ENCODE measurements around the gene BNC2. TPM values are rescaled to one million over a fixed set of nuclear protein-coding genes. Genes with fewer than 3 reads are reported as not detected.

The BNC2 gene
- total and polyA plus RNA-seq, 2 experiments from 2014 or later, result 13.8 to 18.5 TPM

- H4K20me1 ChIP-seq (ENCODE audit: insufficient read depth), result no peaks in the 10 kb centered on the region
- DNase-seq, result no peak
- H3F3A ChIP-seq (ENCODE audit: insufficient read depth), result peaks cover 43% of the 10 kb centered on the region
- WGBS, 2 experiments (ENCODE audit: low coverage in 1 of 2, low lambda C conversion rate in 2 of 2, missing lambda C conversion rate in 2 of 2), result 96 to 98% methylated on average over 3 of the region's 3 CpGs
- H2AFZ ChIP-seq, result no peak overlapping the region
- H3K9me3 ChIP-seq (ENCODE audit: low read depth), result no peaks in the 10 kb centered on the region
- no peak overlapping the region for H3K9ac ChIP-seq
- H3K4me1 ChIP-seq (ENCODE audit: insufficient read depth), result peaks cover 33% of the 10 kb centered on the region
- H3K4me3 ChIP-seq, result no peak overlapping the region
- H3K27me3 ChIP-seq (replicated peaks; ENCODE audit: insufficient read depth), result no peaks in the 10 kb centered on the region
- H3K79me2 ChIP-seq (ENCODE audit: insufficient read depth), result peaks cover 68% of the 10 kb centered on the region
- no peak overlapping the region for H3K4me2 ChIP-seq (ENCODE audit: unreplicated experiment)
- H3K27ac ChIP-seq, result no peak overlapping the region
- H3K36me3 ChIP-seq (ENCODE audit: low read depth), result no peaks in the 10 kb centered on the region
- no peak for TF ChIP-seq EZH2 (IDR thresholded peaks at IDR 0.05; ENCODE audit: insufficient read depth, poor library complexity, severe bottlenecking)
- TF ChIP-seq EZH2phosphoT487 (IDR thresholded peaks at IDR 0.05; ENCODE audit: insufficient read depth, low read depth), result no peak
- no peaks in the 10 kb centered on the region for H3K9me2 ChIP-seq (ENCODE audit: insufficient read depth)
- in situ Hi-C loops (cut with MboI), result no loop called here
Observed at GRCh38 chr9:16622541-16622940, 247.9 kb downstream of the BNC2 start.

- Histone ChIP-seq H4K20me1 (ENCODE audit: insufficient read depth) (no peaks in the 10 kb centered on the region), H3K4me2 (ENCODE audit: unreplicated experiment) (no peak overlapping the region), H3K4me3 (no peak overlapping the region), H3K79me2 (ENCODE audit: insufficient read depth) (peaks cover 70% of the 10 kb centered on the region), H3K9me2 (ENCODE audit: insufficient read depth) (no peaks in the 10 kb centered on the region), H3F3A (ENCODE audit: insufficient read depth) (peaks cover 18% of the 10 kb centered on the region; the same call in 1 of the 2 replicates), H3K27ac (no peak overlapping the region), H2AFZ (no peak overlapping the region), H3K9ac (no peak overlapping the region), H3K9me3 (ENCODE audit: low read depth) (no peaks in the 10 kb centered on the region), H3K4me1 (ENCODE audit: insufficient read depth) (peaks cover 7% of the 10 kb centered on the region), H3K36me3 (ENCODE audit: low read depth) (no peaks in the 10 kb centered on the region), H3K27me3 (replicated peaks; ENCODE audit: insufficient read depth) (no peaks in the 10 kb centered on the region)
- no peak for DNase-seq
- WGBS, 2 experiments (ENCODE audit: low coverage in 1 of 2, low lambda C conversion rate in 2 of 2, missing lambda C conversion rate in 2 of 2), result 93 to 94% methylated on average over 7 of the region's 7 CpGs
- in situ Hi-C loops (cut with MboI), result no loop called here
- TF ChIP-seq EZH2phosphoT487 (IDR thresholded peaks at IDR 0.05; ENCODE audit: insufficient read depth, low read depth) (no peak), EZH2 (IDR thresholded peaks at IDR 0.05; ENCODE audit: insufficient read depth, poor library complexity, severe bottlenecking) (no peak)
Observed at GRCh38 chr9:16619914-16620520, 250.5 kb downstream of the BNC2 start.

- Histone ChIP-seq H3K36me3 (ENCODE audit: low read depth) (no peaks in the 10 kb centered on the region), H3K4me3 (no peak overlapping the region), H3K79me2 (ENCODE audit: insufficient read depth) (peaks cover 67% of the 10 kb centered on the region), H3K9me3 (ENCODE audit: low read depth) (no peaks in the 10 kb centered on the region), H3K27ac (no peak overlapping the region), H3K9me2 (ENCODE audit: insufficient read depth) (no peaks in the 10 kb centered on the region), H3K4me1 (ENCODE audit: insufficient read depth) (peaks cover 1% of the 10 kb centered on the region; the same call in 1 of the 2 replicates), H4K20me1 (ENCODE audit: insufficient read depth) (no peaks in the 10 kb centered on the region), H3K27me3 (replicated peaks; ENCODE audit: insufficient read depth) (no peaks in the 10 kb centered on the region), H3F3A (ENCODE audit: insufficient read depth) (peaks cover 12% of the 10 kb centered on the region; the same call in 1 of the 2 replicates), H3K9ac (no peak overlapping the region), H2AFZ (no peak overlapping the region), H3K4me2 (ENCODE audit: unreplicated experiment) (no peak overlapping the region)
- in situ Hi-C loops (cut with MboI), result no loop called here
- no peak for DNase-seq
- no peak for TF ChIP-seq EZH2 (IDR thresholded peaks at IDR 0.05; ENCODE audit: insufficient read depth, poor library complexity, severe bottlenecking)
- TF ChIP-seq EZH2phosphoT487 (IDR thresholded peaks at IDR 0.05; ENCODE audit: insufficient read depth, low read depth), result no peak
Observed at GRCh38 chr9:16619402-16619801, 251.1 kb downstream of the BNC2 start.

DNA sequence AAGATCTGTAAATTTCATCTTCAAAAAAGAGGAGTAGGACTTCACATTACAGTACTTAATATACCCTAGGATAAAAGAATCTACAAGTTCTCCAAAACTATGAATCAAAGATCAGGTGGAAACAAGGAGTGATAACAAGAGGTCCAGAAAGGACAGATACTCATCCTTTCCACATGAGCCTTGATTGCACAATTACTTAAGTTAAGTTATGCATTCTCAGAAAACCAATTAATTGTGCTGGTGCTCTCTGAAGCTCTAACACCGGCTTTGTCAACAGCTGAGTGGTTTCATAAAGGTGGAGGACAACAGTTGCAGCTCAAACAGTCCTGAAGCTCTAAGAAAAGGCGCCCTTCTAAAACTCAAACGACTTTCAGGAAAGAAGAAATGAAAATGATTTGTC, 251.9 kb downstream of the BNC2 start:
- no peaks in the 10 kb centered on the region for H3K9me2 ChIP-seq (ENCODE audit: insufficient read depth)
- H2AFZ ChIP-seq, result no peak overlapping the region
- no peak overlapping the region for H3K4me3 ChIP-seq
- no peaks in the 10 kb centered on the region; the same call in 1 of the 2 replicates for H3K4me1 ChIP-seq (ENCODE audit: insufficient read depth)
- no peak overlapping the region for H3K4me2 ChIP-seq (ENCODE audit: unreplicated experiment)
- peak; percentile 20 for DNase-seq
- H3K27me3 ChIP-seq (replicated peaks; ENCODE audit: insufficient read depth), result no peaks in the 10 kb centered on the region
- 97 to 99% methylated on average over 3 of the region's 3 CpGs for WGBS, 2 experiments (ENCODE audit: low coverage in 1 of 2, low lambda C conversion rate in 2 of 2, missing lambda C conversion rate in 2 of 2)
- H3K9ac ChIP-seq, result no peak overlapping the region
- no peak for TF ChIP-seq EZH2phosphoT487 (IDR thresholded peaks at IDR 0.05; ENCODE audit: insufficient read depth, low read depth)
- TF ChIP-seq EZH2 (IDR thresholded peaks at IDR 0.05; ENCODE audit: insufficient read depth, poor library complexity, severe bottlenecking), result no peak
- 0 out of 2 replicates have a peak, but pooled peaks cover 5% of the 10 kb centered on the region for H3F3A ChIP-seq (ENCODE audit: insufficient read depth)
- no peaks in the 10 kb centered on the region for H4K20me1 ChIP-seq (ENCODE audit: insufficient read depth)
- in situ Hi-C loops (cut with MboI), result no loop called here
- peaks cover 67% of the 10 kb centered on the region for H3K79me2 ChIP-seq (ENCODE audit: insufficient read depth)
- H3K36me3 ChIP-seq (ENCODE audit: low read depth), result no peaks in the 10 kb centered on the region
- H3K9me3 ChIP-seq (ENCODE audit: low read depth), result no peaks in the 10 kb centered on the region
- no peak overlapping the region for H3K27ac ChIP-seq

Measured in GM23248 (cell line).